Activated CD8-positive, alpha-beta memory T cell treated with anti-CD3 and anti-CD28 coated beads for 36 hours (primary cell): ENCODE data around the gene MTHFD1. TPM values are rescaled to one million over a fixed set of nuclear protein-coding genes. Genes with fewer than 3 reads are reported as not detected.
"Not testable (repeated sequence)": the region's sequence is repeated elsewhere in the genome, so short reads cannot be mapped to it uniquely, and the experiment has no call there.

Source experiments
- CTCF ChIA-PET: fragments of 350-600 bp; sonication (Branson Sonifier 250); formaldehyde crosslinking; loops from one replicate; lab custom pipeline; 2021; ENCODE audit warnings: antibody characterized with exemption; lab: Charles Lee
- POLR2A ChIA-PET: fragments of 350-600 bp; sonication (Branson Sonifier 250); formaldehyde crosslinking; loops from one replicate; lab custom pipeline; 2021; ENCODE audit warnings: antibody characterized with exemption; lab: Charles Lee
- total RNA-seq, 2 experiments: library from RNA; stranded (reverse); gene quantifications; one replicate each; pipeline ENCODE4 v1.2.3, GENCODE V29; 2021

The MTHFD1 gene
- 100 to 1,000 TPM; 268 to 272 TPM for total RNA-seq

DNA sequence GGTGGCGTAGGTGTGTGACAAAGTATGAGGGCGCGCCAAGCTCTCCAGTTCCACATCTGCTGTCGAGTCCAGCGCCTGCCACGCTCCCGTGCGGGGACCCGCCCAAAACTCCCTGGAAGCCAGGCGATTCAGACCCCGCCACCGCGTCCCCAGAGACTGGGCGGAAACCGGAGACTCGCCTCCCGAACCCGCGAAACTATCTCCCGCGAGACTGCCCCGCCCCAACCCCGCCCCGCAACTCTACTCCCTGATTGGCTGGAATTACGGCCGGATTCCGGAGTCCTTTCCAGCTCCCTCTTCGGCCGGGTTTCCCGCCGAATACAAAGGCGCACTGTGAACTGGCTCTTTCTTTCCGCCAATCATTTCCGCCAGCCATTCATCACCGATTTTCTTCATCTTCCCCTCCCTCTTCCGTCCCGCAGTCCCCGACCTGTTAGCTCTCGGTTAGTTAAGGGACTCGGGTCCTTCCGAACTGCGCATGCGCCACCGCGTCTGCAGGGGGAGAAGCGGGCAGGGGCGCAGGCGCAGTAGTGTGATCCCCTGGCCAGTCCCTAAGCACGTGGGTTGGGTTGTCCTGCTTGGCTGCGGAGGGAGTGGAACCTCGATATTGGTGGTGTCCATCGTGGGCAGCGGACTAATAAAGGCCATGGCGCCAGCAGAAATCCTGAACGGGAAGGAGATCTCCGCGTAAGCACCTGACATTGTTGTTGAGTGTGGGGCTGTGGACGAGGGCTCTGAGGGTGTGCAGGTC is at the start of gene MTHFD1:
MTHFD1 (plus strand) TSS at position 572 of the 751 bp plus-strand sequence; CDS start at position 647, 75 bp downstream.
- POLR2A ChIA-PET, result interaction anchor here (0.5 to 2.2 kb wide), 11 partner anchors 36 to 177 kb away, joined by 3 to 17 read pairs (median 3); partner anchors contain the start of genes HSPA2, ZBTB1 and ZBTB25
- CTCF ChIA-PET, result interaction anchor here (1.4 to 2.0 kb wide), 3 partner anchors 30 to 95 kb away, joined by 3 to 6 read pairs (median 3); no protein-coding TSS in a partner anchor

DNA sequence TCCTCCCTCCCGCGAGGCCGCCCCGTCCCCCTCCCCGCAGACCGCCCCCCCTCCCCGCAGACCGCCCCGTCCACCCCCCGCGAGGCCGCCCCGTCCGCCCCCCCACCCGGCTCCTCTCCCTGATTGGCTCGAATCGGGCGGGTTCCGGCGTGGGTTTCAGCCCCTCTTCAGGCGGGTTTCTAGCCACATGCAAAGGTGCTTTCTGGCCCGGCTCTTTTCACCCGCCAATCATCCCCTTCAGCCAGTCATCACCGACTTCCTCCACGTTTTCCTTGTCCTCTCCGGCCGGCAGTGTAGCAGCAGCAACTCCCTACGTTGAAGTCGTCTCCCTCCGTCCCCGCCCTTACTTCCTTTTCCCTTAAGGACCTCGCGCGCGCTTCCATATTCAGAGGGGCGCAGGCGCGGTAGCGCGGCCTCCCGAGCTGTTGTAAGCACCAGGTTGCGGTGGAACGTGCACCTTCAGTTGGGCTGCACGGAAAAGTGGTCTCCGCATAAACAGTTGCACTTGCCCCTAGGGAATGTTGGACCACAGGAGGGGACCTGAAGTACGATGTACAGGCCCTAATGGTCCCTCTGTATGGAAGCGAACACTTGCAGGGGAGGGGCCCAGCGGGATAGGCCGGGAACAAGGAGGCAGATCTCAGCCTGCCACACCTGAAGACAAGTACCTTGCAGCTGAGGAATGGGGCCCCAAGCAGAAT is 49.4 kb upstream of the MTHFD1 start:
- CTCF ChIA-PET, result interaction anchor here (0.9 to 1.6 kb wide), 5 partner anchors 35 to 297 kb away, joined by 3 to 7 read pairs (median 5); partner anchors contain the start of genes HSPA2 and MTHFD1
- POLR2A ChIA-PET, result interaction anchor here (2.4 kb wide), 1 partner anchor 49 kb away, joined by 17 read pairs; the partner anchor contains the start of gene MTHFD1

- ChIA-PET CTCF (no interaction called here), POLR2A (interaction anchor here (0.5 kb wide), 1 partner anchor 9 kb away, joined by 8 read pairs; no protein-coding TSS in a partner anchor)
Measured at GRCh38 chr14:64340560-64341196, 47.5 kb upstream of the MTHFD1 start.

GRCh38 chr14:64347748-64348147 is 40.4 kb upstream of the MTHFD1 start:
- CTCF ChIA-PET, result no interaction called here
- POLR2A ChIA-PET, result no interaction called here

GRCh38 chr14:64349741-64350490 is 38.2 kb upstream of the MTHFD1 start:
- CTCF ChIA-PET, result no interaction called here
- POLR2A ChIA-PET, result interaction anchor here (0.5 to 0.6 kb wide), 2 partner anchors 40 to 42 kb away, joined by 3 read pairs; no protein-coding TSS in a partner anchor

DNA sequence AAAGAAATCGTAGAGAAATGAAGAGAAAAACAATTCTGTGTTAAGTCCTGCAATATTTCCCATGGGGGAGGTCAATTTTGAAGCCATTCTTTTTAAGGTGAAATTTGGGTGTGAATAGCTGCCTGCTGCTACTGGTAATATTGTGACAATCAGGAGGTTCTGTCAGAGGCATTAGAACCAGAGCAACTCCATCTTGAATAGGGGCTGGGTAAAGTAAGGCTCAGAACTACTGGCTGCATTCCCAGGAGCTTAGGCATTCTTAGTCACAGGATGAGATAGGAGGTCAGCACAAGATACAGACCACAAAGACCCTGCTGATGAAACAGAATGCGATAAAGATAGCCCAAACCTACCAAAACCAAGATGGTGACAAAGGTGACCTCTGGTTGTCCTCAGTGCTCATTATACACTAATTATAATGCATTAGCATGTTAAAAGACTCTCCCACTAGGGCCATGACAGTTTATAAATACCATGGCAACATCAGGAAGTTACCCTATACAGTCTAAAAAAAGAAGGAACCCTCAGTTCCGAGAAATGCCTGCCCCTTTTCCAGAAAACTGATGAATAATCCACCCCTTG is 24.8 kb upstream of the MTHFD1 start:
- ChIA-PET CTCF (no interaction called here), POLR2A (interaction anchor here (0.6 kb wide), 1 partner anchor 136 kb away, joined by 5 read pairs; no protein-coding TSS in a partner anchor)

DNA sequence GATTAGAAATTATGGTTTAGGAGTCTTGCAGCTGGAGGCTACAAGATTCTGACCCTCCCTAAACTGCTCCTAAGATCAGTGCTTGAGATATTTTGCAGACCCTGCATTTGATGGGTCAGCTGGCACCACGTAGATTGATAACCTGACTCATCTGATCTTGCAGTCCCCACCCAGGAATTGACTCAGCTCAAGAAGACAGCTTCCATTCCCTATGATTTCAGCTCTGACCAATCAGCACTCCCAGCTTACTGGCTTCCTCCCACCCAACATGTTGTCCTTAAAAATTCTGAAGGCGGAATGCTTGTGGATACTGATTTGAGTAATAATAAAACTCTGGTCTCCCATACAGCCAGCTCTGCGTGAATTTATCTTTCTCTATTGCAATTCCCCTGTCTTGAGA is 23.2 kb upstream of the MTHFD1 start:
- CTCF ChIA-PET, result no interaction called here
- POLR2A ChIA-PET, result no interaction called here

GRCh38 chr14:64365358-64365889 is 22.7 kb upstream of the MTHFD1 start:
- CTCF ChIA-PET, result not testable (repeated sequence)
- POLR2A ChIA-PET, result interaction anchor here (0.6 kb wide), 1 partner anchor 118 kb away, joined by 3 read pairs; no protein-coding TSS in a partner anchor

- ChIA-PET POLR2A (no interaction called here), CTCF (interaction anchor here (0.6 kb wide), 1 partner anchor 251 kb away, joined by 4 read pairs; no protein-coding TSS in a partner anchor)
Measured at GRCh38 chr14:64369201-64369600, 19.0 kb upstream of the MTHFD1 start.

- ChIA-PET CTCF (interaction anchor here (1.6 to 2.0 kb wide), 2 partner anchors 49 to 96 kb away, joined by 3 to 6 read pairs; no protein-coding TSS in a partner anchor), POLR2A (interaction anchor here (0.5 to 2.2 kb wide), 8 partner anchors 36 to 153 kb away, joined by 3 to 17 read pairs (median 6); partner anchors contain the start of genes HSPA2, ZBTB1 and ZBTB25)
Measured at GRCh38 chr14:64387232-64387781, 846 bp upstream of the MTHFD1 start.

GRCh38 chr14:64388533-64389285 is 556 bp downstream of the MTHFD1 start:
- ChIA-PET POLR2A (interaction anchor here (0.5 to 2.2 kb wide), 9 partner anchors 51 to 531 kb away, joined by 3 to 17 read pairs (median 3); partner anchors contain the start of genes HSPA2, ZBTB1 and ZBTB25), CTCF (interaction anchor here (1.4 to 2.0 kb wide), 3 partner anchors 29 to 94 kb away, joined by 3 to 6 read pairs (median 3); no protein-coding TSS in a partner anchor)

DNA sequence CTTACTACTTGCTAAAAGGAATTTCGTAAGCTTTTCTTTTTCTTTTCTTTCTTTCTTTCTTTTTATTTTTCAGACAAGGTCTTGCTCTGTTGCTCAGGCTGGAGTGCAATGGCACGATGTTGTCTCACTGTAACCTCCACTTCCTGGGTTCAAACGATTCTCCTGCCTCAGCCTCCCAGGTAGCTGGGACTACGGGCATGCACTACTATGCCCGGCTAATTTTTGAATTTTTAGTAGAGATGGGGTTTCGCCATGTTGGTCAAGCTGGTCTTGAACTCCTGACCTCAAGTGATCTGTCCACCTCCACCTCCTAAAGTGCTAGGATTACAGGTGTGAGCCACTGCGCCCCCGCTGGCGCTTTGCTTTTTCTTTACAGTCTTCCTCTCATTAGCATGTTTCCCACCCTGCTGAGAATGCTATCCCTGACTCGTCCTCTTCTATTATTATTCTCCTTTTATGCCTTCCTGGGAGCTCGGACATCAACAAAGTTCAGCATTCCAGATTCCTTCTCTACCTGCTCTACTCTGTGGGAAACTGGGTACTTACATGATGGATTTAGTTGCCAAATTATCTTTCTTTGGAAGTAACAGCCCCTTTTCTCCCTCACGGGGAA is 3.1 kb downstream of the MTHFD1 start:
- ChIA-PET POLR2A (interaction anchor here (0.7 kb wide), 1 partner anchor 41 kb away, joined by 3 read pairs; no protein-coding TSS in a partner anchor), CTCF (no interaction called here)

- POLR2A ChIA-PET, result interaction anchor here (0.5 to 0.7 kb wide), 2 partner anchors 8 to 42 kb away, joined by 3 to 5 read pairs; no protein-coding TSS in a partner anchor
Measured at GRCh38 chr14:64391986-64392385, 3.8 kb downstream of the MTHFD1 start.

DNA sequence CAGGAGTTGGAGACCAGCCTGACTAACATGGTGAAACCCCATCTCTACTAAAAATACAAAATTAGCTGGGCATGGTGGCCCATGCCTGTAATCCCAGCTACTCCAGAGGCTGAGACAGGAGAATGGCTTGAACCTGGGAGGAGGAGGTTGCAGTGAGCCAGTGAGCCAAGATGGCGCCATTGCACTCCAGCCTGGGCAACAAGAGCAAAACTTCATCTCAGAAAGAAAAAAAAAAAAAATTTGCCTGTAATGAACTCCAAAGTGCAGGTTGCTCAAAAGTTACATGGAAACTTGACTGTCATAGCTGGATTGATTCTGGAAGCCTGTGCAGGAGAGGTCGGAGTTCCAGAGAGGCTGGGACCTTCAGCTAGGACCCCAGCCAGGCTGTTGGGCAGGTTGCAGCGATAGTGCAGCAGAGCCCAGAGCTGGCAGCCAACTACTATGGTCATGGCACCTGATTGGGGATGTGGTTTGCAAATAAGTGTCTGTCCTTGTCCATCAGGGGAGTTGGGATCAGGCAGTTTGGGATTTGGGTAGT is 5.1 kb downstream of the MTHFD1 start:
- POLR2A ChIA-PET, CTCF ChIA-PET: not testable (repeated sequence)

More at GRCh38 chr14:64391986-64392385, 3.8 kb downstream of the MTHFD1 start:
- CTCF ChIA-PET, result no interaction called here

DNA sequence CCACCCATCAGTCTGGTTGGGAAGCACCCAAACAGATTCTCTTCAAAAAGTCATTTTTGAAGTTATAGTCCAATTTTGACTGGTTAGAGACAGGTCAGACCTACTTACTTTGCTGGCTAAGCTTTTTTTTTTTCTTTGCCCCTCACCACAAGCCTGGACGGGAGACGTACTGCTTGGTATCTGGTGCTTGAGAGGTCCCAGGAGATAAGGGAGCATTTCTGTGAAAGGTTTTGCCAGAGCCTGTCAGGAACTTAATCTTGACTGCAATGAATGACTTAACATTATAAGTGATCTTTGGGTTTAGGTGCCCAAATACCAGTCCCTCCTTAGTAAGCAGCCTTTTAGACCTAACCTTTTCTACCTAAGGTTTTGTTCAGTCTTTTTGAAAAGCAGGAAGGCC is 6.3 kb downstream of the MTHFD1 start:
- ChIA-PET CTCF (interaction anchor here (0.9 kb wide), 1 partner anchor 35 kb away, joined by 3 read pairs; no protein-coding TSS in a partner anchor), POLR2A (interaction anchor here (0.6 kb wide), 1 partner anchor 49 kb away, joined by 3 read pairs; no protein-coding TSS in a partner anchor)
